Sigmoid colon (tissue), 4 donors: Measurements from ENCODE around the gene SH3GL2.

Experiments used
- EP300 ChIP-seq, 4 donors: sonication (generic); formaldehyde crosslinking; IDR thresholded peaks; one replicate each; pipeline ENCODE4 v1.6.1; 2017; ENCODE audit warnings: antibody characterized with exemption in 4 of 4
- POLR2A ChIP-seq, 2 donors: fragments of 450-650 bp; IDR thresholded peaks; one replicate each; pipeline ENCODE4 v1.6.1; 2016; ENCODE audit warnings: antibody characterized with exemption in 2 of 2, mild to moderate bottlenecking in 2 of 2, moderate library complexity in 2 of 2
- POLR2AphosphoS5 ChIP-seq, 4 donors: sonication (generic); formaldehyde crosslinking; IDR thresholded peaks; one replicate each; pipeline ENCODE4 v1.6.1; 2017; ENCODE audit warnings: antibody characterized with exemption in 4 of 4
- TF ChIP-seq, protein P1 (sequence below), 4 experiments: fragments of 450-650 bp in 3 of 4; fragments of 200-600 bp in 1 of 4; IDR thresholded peaks; one replicate each; pipeline ENCODE4 v1.5.1; 2016 to 2019; ENCODE audit warnings: antibody characterized with exemption in 4 of 4, mild to moderate bottlenecking in 3 of 4, moderate library complexity in 2 of 4

DNA sequence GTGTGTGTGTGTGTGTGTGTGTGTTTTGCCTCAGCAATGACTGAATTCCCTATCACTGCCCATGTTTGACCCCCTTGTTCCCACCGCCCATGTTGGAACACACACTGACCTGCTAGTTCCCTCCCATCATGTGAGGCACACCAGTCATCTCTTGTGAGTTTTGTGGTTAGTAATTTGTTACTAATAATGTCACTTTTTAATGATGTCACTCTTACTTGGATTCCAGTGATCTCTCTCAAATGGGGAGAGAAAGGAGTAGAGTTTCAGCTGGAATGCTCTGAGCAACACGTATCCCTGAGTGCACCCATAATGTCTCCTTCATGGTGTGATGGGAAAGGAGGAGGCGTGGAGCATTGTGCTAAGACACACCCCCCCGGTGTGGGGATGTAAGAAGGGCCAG lies 172.6 kb downstream of the SH3GL2 start:
- TF ChIP-seq, protein P1, sequence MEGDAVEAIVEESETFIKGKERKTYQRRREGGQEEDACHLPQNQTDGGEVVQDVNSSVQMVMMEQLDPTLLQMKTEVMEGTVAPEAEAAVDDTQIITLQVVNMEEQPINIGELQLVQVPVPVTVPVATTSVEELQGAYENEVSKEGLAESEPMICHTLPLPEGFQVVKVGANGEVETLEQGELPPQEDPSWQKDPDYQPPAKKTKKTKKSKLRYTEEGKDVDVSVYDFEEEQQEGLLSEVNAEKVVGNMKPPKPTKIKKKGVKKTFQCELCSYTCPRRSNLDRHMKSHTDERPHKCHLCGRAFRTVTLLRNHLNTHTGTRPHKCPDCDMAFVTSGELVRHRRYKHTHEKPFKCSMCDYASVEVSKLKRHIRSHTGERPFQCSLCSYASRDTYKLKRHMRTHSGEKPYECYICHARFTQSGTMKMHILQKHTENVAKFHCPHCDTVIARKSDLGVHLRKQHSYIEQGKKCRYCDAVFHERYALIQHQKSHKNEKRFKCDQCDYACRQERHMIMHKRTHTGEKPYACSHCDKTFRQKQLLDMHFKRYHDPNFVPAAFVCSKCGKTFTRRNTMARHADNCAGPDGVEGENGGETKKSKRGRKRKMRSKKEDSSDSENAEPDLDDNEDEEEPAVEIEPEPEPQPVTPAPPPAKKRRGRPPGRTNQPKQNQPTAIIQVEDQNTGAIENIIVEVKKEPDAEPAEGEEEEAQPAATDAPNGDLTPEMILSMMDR (IDR thresholded peaks at IDR 0.05), result no peak
- TF ChIP-seq POLR2AphosphoS5 (IDR thresholded peaks at IDR 0.05) (no peak), POLR2A (IDR thresholded peaks at IDR 0.05) (no peak), EP300 (IDR thresholded peaks at IDR 0.05) (no peak)
